Lung (tissue), 12 donors: Measurements from ENCODE around the gene PRR5L. TPM values are rescaled to one million over a fixed set of nuclear protein-coding genes. Genes with fewer than 3 reads are reported as not detected.
"Not testable (repeated sequence)": the region's sequence is repeated elsewhere in the genome, so short reads cannot be mapped to it uniquely, and the experiment has no call there.

Experiments used
- ATAC-seq: fragments of 200-7000 bp; cut with Tn5 transposase; one replicate; pipeline ENCODE4 v1.9.1; 2020; ENCODE audit warnings: moderate number of reproducible peaks; ENCODE audit not compliant: insufficient read depth, low FRiP score
- DNase-seq, 3 donors: peaks; one replicate each; pipeline ENCODE4 v3.0.0-alpha.2; 2013 to 2017
- H3K27ac ChIP-seq, 2 donors: one replicate each; pipeline ENCODE4 v1.5.1; 2013; ENCODE audit warnings: mild to moderate bottlenecking in 2 of 2, moderate library complexity in 2 of 2, control low read depth in 1 of 2, inconsistent platforms in 1 of 2, low read depth in 1 of 2, low read length in 1 of 2
- H3K27me3 ChIP-seq, 3 donors: one replicate each; pipeline ENCODE4 v1.5.1; 2013; ENCODE audit warnings: low read length in 2 of 3; ENCODE audit not compliant: control insufficient read depth in 3 of 3, insufficient read depth in 3 of 3
- H3K36me3 ChIP-seq, 4 donors: one replicate each; pipeline ENCODE4 v1.5.1; 2013; ENCODE audit warnings: low read length in 4 of 4, mild to moderate bottlenecking in 1 of 4, moderate library complexity in 1 of 4; ENCODE audit not compliant: control insufficient read depth in 4 of 4, insufficient read depth in 4 of 4
- H3K4me1 ChIP-seq, 5 donors: one replicate each; pipeline ENCODE4 v1.5.1; 2013; ENCODE audit warnings: low read length in 5 of 5, mild to moderate bottlenecking in 2 of 5, moderate library complexity in 1 of 5; ENCODE audit not compliant: control insufficient read depth in 5 of 5, insufficient read depth in 5 of 5
- H3K4me3 ChIP-seq: one replicate; pipeline ENCODE4 v1.5.1; 2013; ENCODE audit warnings: mild to moderate bottlenecking, control low read depth, moderate library complexity
- H3K9ac ChIP-seq, 2 donors: one replicate each; pipeline ENCODE4 v1.5.1; 2013; ENCODE audit warnings: low read length in 2 of 2, control low read depth in 1 of 2; ENCODE audit not compliant: insufficient read depth in 1 of 2
- H3K9me3 ChIP-seq, 4 donors: one replicate each; pipeline ENCODE4 v1.5.1; 2013; ENCODE audit warnings: low read length in 3 of 4, mild to moderate bottlenecking in 1 of 4, moderate library complexity in 1 of 4; ENCODE audit not compliant: control insufficient read depth in 4 of 4, insufficient read depth in 3 of 4
- WGBS, 2 donors: extraction: QIAGEN DNeasy Blood & Tissue Kit; methylation state at CpG; one replicate each; pipeline ENCODE4 v1.1.7; 2013; 5-methylcytosine and 5-hydroxymethylcytosine counted together
- polyA plus RNA-seq, 2 donors: library from polyadenylated mRNA; stranded (reverse); fragments of 200-250 nt; gene quantifications; one replicate each; pipeline ENCODE4 v1.2.1, GENCODE V29; 2013
- total RNA-seq, 2 donors: library from RNA; depleted of rRNA in 1 of 2; stranded (reverse); fragments of >200 nt in 1 of 2; gene quantifications; one replicate each; pipeline ENCODE4 v1.2.1, GENCODE V29; 2014 to 2021
- TF ChIP-seq, protein P1 (sequence below): IDR thresholded peaks from 2 replicates; pipeline ENCODE4 v1.5.1; 2012; ENCODE audit warnings: mild to moderate bottlenecking; ENCODE audit errors: control extremely low read depth, extremely low read depth
- donor health status: control.
- donor health status: control.
- donor health status: Bipolar disorder and iron deficiency.
- donor health status: healthy.
- donor health status: DM: yes; HTN: yes; CAD: no.

PRR5L gene
- total and polyA plus RNA-seq, 4 donors, result 6.3 to 27.5 (median 9.0) TPM

DNA sequence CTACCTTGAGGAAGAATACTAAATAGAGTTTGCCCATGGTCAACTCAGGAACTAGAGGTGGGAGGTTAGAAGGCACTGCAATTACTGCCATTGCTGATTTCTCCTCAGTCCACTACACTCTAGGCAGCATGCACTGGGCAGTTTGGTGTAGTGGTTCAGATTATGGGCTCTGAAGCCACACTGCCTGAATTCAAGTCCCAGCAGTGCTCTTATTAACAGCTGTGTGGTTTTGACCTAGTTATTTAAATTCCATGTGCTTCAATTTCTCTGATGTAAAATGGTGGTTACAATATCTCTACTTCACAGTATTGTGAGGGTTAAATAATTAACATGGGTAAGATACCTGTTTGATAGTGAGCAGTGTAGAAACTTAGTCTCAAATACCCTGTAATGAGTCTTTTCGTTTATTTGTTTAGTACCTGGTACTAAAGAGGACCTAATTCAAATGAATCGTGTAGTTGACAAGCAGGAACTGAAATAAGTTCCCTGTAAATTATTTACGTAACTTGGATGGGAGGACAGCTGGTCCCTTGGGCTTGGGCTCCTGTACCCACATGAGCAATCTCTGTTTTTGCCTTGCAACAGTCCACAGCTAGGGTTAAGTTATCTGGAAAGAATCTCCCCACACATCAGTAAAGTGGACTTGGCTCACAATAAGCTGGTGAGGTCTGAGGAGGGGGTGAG, 17.8 kb downstream of the PRR5L start:
- H3K36me3 ChIP-seq, result no peaks in the 10 kb centered on the region
- H3K9me3 ChIP-seq, result no peaks in the 10 kb centered on the region
- peaks cover 0 to 7% (median 0%) of the 10 kb centered on the region in 5 donors for H3K4me1 ChIP-seq
- WGBS, 2 donors, result 47 to 60% methylated on average over 3 of the region's 3 CpGs
- no peak for ATAC-seq
- H3K27ac ChIP-seq, result no peak overlapping the region
- DNase-seq, result no peak
- H3K4me3 ChIP-seq, result no peak overlapping the region
- no peaks in the 10 kb centered on the region for H3K27me3 ChIP-seq
- no peak overlapping the region for H3K9ac ChIP-seq
- TF ChIP-seq, protein P1, sequence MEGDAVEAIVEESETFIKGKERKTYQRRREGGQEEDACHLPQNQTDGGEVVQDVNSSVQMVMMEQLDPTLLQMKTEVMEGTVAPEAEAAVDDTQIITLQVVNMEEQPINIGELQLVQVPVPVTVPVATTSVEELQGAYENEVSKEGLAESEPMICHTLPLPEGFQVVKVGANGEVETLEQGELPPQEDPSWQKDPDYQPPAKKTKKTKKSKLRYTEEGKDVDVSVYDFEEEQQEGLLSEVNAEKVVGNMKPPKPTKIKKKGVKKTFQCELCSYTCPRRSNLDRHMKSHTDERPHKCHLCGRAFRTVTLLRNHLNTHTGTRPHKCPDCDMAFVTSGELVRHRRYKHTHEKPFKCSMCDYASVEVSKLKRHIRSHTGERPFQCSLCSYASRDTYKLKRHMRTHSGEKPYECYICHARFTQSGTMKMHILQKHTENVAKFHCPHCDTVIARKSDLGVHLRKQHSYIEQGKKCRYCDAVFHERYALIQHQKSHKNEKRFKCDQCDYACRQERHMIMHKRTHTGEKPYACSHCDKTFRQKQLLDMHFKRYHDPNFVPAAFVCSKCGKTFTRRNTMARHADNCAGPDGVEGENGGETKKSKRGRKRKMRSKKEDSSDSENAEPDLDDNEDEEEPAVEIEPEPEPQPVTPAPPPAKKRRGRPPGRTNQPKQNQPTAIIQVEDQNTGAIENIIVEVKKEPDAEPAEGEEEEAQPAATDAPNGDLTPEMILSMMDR, result no peak

DNA sequence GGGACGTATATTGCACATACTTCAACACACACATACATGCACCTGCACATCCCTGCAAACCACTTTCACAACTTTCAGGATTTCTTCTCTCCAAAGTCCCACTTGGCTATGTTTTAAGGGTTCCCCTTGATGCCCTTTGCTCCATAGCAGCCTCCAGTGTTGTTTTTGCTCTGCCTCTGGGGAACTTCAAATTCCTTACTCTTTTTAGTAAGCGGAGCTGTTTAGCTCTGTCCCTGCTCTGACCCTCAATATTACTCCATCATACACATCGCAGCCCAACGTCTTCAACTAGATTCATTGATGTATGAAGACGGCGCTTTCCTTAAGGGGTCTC, 18.3 kb downstream of the PRR5L start:
- H3K36me3 ChIP-seq, result no peaks in the 10 kb centered on the region
- no peaks in the 10 kb centered on the region for H3K27me3 ChIP-seq
- no peak overlapping the region for H3K4me3 ChIP-seq
- H3K9ac ChIP-seq, result no peak overlapping the region
- ATAC-seq, result no peak
- H3K4me1 ChIP-seq, result peaks cover 0 to 7% (median 0%) of the 10 kb centered on the region in 5 donors
- H3K27ac ChIP-seq, result no peak overlapping the region
- no peak for DNase-seq
- TF ChIP-seq, protein P1, result no peak
- H3K9me3 ChIP-seq, result no peaks in the 10 kb centered on the region
- 70 to 73% methylated on average over 6 of the region's 6 CpGs for WGBS, 2 donors

DNA sequence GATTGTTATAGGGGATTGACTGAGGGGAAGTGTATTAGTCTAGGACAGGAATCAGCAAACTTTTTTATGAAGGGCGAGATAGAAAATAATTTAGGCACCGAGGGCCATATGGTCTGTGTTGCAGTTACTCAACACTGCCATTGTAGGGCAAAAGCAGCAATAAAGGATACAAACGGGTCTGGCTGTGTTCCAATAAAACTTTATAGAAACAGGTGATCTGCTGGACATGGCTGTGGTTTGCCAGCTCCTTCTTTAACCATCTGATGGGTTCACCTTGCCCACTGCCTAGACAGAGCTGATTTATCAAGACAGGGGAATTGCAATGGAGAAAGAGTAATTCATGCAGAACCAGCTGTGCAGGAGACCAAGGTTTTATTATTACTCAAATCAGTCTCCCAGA, 20.0 kb downstream of the PRR5L start:
- DNase-seq (no peak), ATAC-seq (no peak)
- Histone ChIP-seq H3K27ac (no peak overlapping the region), H3K4me3 (no peak overlapping the region), H3K36me3 (no peaks in the 10 kb centered on the region), H3K4me1 (peaks cover 0 to 7% (median 0%) of the 10 kb centered on the region in 5 donors), H3K9ac (no peak overlapping the region), H3K27me3 (no peaks in the 10 kb centered on the region), H3K9me3 (no peaks in the 10 kb centered on the region)
- 73 to 82% methylated on average over 3 of the region's 3 CpGs for WGBS, 2 donors
- TF ChIP-seq, protein P1, result no peak

DNA sequence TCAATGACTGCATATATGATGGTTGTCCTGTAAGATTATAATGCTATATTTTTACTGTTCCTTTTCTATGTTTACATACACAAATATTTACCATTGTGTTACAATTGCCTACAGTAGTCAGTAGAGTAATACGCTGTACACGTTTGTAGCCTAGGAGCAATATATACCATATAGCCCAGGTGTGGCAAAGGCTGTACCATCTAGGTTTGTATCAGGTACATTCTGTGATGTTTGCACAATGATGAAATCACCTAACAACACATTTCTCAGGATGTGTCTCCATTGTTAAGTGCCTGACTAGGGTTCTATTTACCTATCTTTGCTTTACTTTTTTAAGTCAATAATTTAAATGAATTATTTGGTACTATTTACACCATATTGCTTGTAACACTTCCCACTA, 21.9 kb downstream of the PRR5L start:
- no peak for DNase-seq
- Histone ChIP-seq H3K36me3 (no peaks in the 10 kb centered on the region), H3K9me3 (no peaks in the 10 kb centered on the region), H3K4me1 (peaks cover 0 to 2% (median 0%) of the 10 kb centered on the region in 5 donors), H3K27ac (no peak overlapping the region), H3K9ac (no peak overlapping the region), H3K27me3 (no peaks in the 10 kb centered on the region), H3K4me3 (no peak overlapping the region)
- TF ChIP-seq, protein P1, result no peak
- WGBS, 2 donors, result 41 to 59% methylated on average over 2 of the region's 2 CpGs
- no peak for ATAC-seq

DNA sequence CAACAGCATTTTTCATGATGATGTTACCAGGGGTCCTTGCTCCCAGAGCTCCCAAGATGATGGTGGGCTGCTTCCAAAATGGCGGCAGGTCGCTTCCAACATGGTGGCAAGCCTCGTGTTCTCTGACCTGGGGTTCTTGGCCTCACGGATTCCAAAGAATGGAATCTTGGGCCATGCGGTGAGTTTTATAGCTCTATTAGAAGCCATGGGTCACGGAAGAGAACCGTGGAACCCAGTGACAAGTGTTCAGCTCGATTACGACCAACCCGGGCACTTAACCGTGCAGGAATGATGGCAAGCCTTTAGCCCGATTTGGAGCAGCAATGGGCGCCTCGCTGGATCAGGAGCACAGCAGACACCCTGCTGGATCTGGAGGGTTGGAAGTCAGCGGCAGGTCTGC, 28.9 kb downstream of the PRR5L start:
- not testable (repeated sequence) for H3K9me3 ChIP-seq, DNase-seq, H3K27ac ChIP-seq, H3K27me3 ChIP-seq, H3K4me3 ChIP-seq, H3K36me3 ChIP-seq, H3K4me1 ChIP-seq, H3K9ac ChIP-seq, ATAC-seq
- WGBS, 2 donors, result 96 to 97% methylated on average over 15 of the region's 15 CpGs
